Loucy (cell line): ENCODE data around the gene TMTC4.

ENCODE experiments used
- EZH2phosphoT487 ChIP-seq: fragments of 200-600 bp; IDR thresholded peaks from 2 replicates; pipeline ENCODE4 v1.6.1; 2018; ENCODE audit warnings: antibody characterized with exemption, mild to moderate bottlenecking, moderate library complexity, borderline replicate concordance
- TF ChIP-seq, protein P1 (sequence below): fragments of 200-600 bp; sonication (generic); conservative IDR thresholded peaks from 2 replicates; pipeline ENCODE4 v1.5.1; 2014; ENCODE audit warnings: mild to moderate bottlenecking, antibody characterized with exemption, low read length

DNA sequence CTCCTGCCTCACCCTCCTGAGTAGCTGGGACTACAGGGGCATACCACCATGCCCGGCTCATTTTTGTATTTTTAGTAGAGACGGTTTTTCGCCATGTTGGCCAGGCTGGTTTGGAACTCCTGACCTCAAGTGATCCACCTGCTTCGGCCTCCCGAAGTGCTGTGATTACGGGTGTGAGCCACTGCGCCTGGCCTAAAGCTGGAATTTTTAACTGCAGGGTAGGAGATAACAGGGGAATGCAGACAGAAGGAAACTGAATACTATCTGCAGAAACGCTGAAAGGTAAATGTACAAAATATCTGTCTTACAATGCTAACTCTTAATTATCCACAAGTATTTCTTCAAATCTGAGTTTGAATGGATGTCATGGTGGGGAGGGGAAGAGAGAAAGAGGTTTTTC is 13.8 kb downstream of the TMTC4 start:
- TF ChIP-seq, protein P1, sequence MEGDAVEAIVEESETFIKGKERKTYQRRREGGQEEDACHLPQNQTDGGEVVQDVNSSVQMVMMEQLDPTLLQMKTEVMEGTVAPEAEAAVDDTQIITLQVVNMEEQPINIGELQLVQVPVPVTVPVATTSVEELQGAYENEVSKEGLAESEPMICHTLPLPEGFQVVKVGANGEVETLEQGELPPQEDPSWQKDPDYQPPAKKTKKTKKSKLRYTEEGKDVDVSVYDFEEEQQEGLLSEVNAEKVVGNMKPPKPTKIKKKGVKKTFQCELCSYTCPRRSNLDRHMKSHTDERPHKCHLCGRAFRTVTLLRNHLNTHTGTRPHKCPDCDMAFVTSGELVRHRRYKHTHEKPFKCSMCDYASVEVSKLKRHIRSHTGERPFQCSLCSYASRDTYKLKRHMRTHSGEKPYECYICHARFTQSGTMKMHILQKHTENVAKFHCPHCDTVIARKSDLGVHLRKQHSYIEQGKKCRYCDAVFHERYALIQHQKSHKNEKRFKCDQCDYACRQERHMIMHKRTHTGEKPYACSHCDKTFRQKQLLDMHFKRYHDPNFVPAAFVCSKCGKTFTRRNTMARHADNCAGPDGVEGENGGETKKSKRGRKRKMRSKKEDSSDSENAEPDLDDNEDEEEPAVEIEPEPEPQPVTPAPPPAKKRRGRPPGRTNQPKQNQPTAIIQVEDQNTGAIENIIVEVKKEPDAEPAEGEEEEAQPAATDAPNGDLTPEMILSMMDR, result no peak
- no peak for TF ChIP-seq EZH2phosphoT487
